ENCODE results near the gene OR4S2.

Gene OR4S2
- total RNA-seq, result 0 reads per million in 2 donors

GRCh38 chr11:55648027-55648426 is at the start of gene OR4S2:
TSS of gene OR4S2 (plus strand) at chr11:55648327. CDS start at chr11:55650904, 2,577 bp downstream.
- DNase-seq, result no peak

GRCh38 chr11:55607545-55607944 is 40.6 kb upstream of the OR4S2 start, which contains the start of gene OR4C11:
TSS of gene OR4C11 (minus strand) at chr11:55607645. CDS start at chr11:55604373, 3,272 bp downstream.
- DNase-seq, result no peak

GRCh38 chr11:55624531-55624930 is 23.6 kb upstream of the OR4S2 start:
- no peak for DNase-seq

- no peak for DNase-seq
Measured at GRCh38 chr11:55634813-55635212, 13.3 kb upstream of the OR4S2 start, which contains the start of gene OR4P4. TSS of gene OR4P4 (plus strand) at chr11:55635113.

- DNase-seq, result no peak
Measured at GRCh38 chr11:55652560-55652959, 4.4 kb downstream of the OR4S2 start.

GRCh38 chr11:55655096-55655495 is 7.0 kb downstream of the OR4S2 start:
- no peak for DNase-seq

- no peak for DNase-seq
Measured at GRCh38 chr11:55658031-55658573, 10.0 kb downstream of the OR4S2 start.

- DNase-seq, result no peak
Measured at GRCh38 chr11:55658608-55659007, 10.5 kb downstream of the OR4S2 start.

GRCh38 chr11:55661901-55662300 is 13.8 kb downstream of the OR4S2 start, which contains the start of gene OR4C6:
TSS of gene OR4C6 (plus strand) at chr11:55662201. CDS start at chr11:55665167, 2,966 bp downstream.
- no peak for DNase-seq

GRCh38 chr11:55669376-55669775 is 21.2 kb downstream of the OR4S2 start:
- no peak for DNase-seq

- DNase-seq, result no peak
Measured at GRCh38 chr11:55673860-55674259, 25.7 kb downstream of the OR4S2 start.

- DNase-seq, result no peak
Measured at GRCh38 chr11:55697817-55698216, 49.7 kb downstream of the OR4S2 start.

GRCh38 chr11:55701429-55701828 is 53.3 kb downstream of the OR4S2 start:
- DNase-seq, result no peak
